ENCODE results near the gene GHR.

The GHR gene

DNA sequence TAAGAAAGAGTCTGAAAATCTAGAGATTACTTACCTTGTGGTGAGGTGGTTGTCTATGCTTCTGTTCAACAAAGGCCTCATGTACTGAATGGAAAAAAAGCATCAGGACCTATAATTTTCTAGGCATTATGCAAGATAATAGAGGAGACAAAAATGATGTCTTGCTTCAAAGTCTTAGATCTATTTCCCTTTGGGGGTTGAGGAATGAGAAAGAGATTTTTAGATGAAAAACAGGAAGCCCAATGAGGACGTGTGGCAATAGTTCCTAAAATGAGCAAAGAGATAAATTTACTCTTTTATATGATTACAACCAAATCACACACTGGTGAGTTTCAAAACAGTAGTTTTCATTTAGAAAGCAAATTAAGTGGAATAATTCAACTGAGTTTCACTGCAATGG is 99.5 kb downstream of the GHR start:
- TF ChIP-seq, protein P1, sequence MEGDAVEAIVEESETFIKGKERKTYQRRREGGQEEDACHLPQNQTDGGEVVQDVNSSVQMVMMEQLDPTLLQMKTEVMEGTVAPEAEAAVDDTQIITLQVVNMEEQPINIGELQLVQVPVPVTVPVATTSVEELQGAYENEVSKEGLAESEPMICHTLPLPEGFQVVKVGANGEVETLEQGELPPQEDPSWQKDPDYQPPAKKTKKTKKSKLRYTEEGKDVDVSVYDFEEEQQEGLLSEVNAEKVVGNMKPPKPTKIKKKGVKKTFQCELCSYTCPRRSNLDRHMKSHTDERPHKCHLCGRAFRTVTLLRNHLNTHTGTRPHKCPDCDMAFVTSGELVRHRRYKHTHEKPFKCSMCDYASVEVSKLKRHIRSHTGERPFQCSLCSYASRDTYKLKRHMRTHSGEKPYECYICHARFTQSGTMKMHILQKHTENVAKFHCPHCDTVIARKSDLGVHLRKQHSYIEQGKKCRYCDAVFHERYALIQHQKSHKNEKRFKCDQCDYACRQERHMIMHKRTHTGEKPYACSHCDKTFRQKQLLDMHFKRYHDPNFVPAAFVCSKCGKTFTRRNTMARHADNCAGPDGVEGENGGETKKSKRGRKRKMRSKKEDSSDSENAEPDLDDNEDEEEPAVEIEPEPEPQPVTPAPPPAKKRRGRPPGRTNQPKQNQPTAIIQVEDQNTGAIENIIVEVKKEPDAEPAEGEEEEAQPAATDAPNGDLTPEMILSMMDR (IDR thresholded peaks at IDR 0.05; ENCODE audit: low read depth, low read length): no peak
- DNase-seq (ENCODE audit: extremely low read depth, low read depth): no peak

DNA sequence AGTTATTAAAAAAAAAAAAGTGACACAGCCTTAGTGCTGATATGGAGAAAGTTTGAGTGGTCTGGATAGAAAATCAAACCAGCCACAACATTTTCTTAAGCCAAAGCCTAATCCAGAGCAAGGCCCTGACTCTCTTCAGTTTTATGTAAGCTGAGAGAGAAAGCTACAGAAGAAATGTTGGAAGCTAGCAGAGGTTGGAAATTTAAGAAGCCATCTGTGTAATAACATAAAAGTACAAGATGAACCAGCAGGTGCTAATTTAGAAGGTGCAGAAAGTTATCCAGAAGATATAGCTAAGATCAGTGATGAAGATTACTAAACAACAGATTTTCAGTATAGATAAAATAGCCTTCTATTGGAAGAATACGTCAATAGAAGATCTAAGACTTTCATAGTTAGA is 102.9 kb downstream of the GHR start:
- DNase-seq (ENCODE audit: extremely low read depth, low read depth): no peak
- TF ChIP-seq, protein P1 (IDR thresholded peaks at IDR 0.05; ENCODE audit: low read depth, low read length): no peak

DNA sequence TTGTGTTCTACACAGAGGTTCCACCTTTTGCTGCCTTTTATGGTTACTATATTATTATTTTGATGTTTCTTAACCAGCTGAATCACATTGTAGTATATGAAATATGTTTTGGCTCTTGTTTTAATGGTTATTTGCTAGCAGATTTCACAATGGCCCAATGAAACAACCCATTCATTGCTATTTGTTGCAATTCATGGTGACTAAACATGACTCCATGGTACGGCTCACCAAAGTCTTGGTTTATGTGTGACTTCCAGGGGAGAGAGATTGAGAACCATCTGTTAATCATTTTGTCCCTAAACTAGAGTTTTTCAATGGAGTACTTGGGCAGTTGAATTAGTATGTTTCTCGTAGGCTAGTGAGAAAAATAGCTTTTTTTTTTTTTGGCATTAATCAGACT is 108.4 kb downstream of the GHR start:
- no peak for DNase-seq (ENCODE audit: extremely low read depth, low read depth)
- TF ChIP-seq, protein P1 (IDR thresholded peaks at IDR 0.05; ENCODE audit: low read depth, low read length): no peak

DNA sequence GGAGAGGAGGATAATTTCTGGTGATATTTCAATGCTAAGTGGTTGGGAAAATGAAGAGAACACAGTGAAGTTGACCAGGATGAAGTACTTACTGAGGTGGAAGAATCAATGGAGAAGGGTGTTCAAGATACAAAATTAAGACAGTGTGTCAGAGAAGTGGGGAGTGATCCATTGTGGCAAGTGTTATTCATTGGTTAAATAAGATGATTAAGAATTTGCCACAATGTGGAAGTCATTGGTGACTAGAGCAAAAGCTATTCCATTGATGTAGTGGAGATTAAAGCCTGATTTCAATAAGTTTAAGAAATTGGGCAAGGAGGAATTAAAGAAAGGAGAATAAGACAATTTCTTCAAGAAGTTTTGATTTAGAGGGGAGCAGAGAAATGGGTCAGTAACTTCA is 118.9 kb downstream of the GHR start:
- TF ChIP-seq, protein P1 (IDR thresholded peaks at IDR 0.05; ENCODE audit: low read depth, low read length): no peak
- DNase-seq (ENCODE audit: extremely low read depth, low read depth): no peak

DNA sequence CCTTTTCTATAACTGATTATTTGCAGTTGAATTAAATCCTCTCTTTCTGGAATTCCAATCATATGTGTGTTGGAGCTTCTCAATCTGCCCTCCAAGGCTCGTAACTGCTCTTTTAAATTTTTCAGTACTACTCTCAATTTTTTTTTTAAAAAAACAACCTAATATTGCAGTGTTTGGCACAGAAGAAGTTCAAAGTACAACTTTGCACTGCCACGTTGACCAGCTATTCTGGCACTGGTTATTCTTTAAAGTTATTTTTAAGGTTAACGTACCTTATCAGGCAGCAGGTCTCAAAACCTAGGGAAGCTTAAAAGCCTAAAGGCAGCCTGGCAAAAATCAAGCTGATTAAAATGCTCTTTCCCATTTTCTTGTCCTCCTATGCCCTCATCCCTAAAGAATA is 120.5 kb downstream of the GHR start:
- TF ChIP-seq, protein P1 (IDR thresholded peaks at IDR 0.05; ENCODE audit: low read depth, low read length): no peak
- no peak for DNase-seq (ENCODE audit: extremely low read depth, low read depth)

DNA sequence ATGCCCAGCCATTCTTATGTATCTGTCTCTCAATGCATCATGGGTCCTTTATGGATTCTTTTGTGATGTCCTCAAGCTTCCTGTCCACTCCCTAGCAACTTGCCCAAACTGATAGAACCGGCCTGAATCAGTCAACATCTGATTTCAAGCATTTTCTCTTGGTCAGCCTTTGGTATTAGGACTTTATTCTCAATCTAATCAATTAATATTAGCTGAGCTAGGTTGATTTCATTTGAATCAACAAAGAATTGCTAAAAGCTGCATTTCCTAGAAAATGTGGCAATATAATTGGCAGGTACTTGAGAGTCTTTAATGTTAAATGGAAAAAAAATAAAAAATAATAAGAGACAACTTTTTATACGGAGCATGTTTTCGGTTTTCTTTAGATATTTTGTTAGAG is 121.8 kb downstream of the GHR start:
- no peak for DNase-seq (ENCODE audit: extremely low read depth, low read depth)
- TF ChIP-seq, protein P1 (IDR thresholded peaks at IDR 0.05; ENCODE audit: low read depth, low read length): no peak

DNA sequence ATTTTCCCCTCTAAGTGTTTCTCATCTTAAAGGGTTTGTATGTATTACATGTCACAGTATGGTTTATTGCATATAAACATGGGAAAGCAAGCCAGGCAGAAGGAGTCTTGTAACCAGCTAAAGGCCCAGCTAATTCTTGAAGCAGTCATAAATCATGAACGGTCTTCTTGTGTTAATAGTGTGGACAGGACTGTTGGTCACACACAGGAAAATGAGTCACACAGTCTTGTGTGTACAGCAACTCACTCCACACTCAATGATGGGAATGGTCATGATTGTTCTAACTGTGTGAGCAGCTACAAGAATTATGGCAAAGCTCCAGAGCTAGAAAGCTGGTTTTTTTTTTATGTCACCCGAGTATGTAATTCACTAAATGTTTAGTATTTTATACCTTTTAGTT is 123.9 kb downstream of the GHR start:
- TF ChIP-seq, protein P1 (IDR thresholded peaks at IDR 0.05; ENCODE audit: low read depth, low read length): no peak
- no peak for DNase-seq (ENCODE audit: extremely low read depth, low read depth)

Data from AG09319 (cell line).